Measurements from ENCODE around the gene LDLRAD4.

DNA sequence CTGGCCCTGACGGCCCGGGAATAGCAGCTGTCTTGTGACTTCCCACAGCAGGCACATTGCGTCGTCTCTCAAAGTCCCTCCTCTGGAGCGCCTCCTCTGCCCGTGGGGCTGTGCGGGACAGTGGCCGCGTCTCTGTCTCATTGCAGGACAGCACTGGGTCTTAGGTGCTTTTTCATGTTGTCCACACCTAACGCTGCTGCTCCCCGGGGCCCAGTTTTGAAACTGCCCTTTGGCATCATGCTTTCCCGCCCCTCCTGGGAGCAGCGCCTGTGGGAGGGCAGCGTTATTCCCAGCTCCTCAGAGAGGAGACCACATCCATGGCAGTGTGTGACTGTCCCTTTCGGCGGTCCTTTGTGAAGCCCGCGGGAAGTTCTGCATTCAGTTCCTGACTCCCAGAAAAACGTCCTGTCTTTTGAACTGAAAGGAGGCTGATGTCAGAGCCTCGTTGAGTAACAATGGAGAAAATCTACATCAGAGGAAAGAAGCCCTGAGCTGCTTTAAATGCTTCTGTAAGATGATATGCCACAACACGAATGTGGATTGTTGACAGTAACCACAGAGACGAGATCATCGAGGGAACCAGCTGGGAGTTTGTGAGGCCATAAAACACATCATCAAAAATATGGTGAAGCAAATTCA is 281.8 kb downstream of the LDLRAD4 start:
- TF ChIP-seq, protein P1, sequence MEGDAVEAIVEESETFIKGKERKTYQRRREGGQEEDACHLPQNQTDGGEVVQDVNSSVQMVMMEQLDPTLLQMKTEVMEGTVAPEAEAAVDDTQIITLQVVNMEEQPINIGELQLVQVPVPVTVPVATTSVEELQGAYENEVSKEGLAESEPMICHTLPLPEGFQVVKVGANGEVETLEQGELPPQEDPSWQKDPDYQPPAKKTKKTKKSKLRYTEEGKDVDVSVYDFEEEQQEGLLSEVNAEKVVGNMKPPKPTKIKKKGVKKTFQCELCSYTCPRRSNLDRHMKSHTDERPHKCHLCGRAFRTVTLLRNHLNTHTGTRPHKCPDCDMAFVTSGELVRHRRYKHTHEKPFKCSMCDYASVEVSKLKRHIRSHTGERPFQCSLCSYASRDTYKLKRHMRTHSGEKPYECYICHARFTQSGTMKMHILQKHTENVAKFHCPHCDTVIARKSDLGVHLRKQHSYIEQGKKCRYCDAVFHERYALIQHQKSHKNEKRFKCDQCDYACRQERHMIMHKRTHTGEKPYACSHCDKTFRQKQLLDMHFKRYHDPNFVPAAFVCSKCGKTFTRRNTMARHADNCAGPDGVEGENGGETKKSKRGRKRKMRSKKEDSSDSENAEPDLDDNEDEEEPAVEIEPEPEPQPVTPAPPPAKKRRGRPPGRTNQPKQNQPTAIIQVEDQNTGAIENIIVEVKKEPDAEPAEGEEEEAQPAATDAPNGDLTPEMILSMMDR (conservative IDR thresholded peaks at IDR 0.05), result no peak
- no peak for TF ChIP-seq EZH2 (IDR thresholded peaks at IDR 0.05; ENCODE audit: low read depth)

Data from PC-9 (cell line).